Kidney epithelial cell (primary cell): ENCODE measurements around the gene TMEM176B. TPM values are rescaled to one million over a fixed set of nuclear protein-coding genes. Genes with fewer than 3 reads are reported as not detected.

Experiments used
- total RNA-seq: library from RNA; depleted of rRNA; stranded (reverse); fragments of >200 nt; gene quantifications from 2 replicates; pipeline ENCODE4 v1.2.3, GENCODE V29; 2015

Gene TMEM176B
- total RNA-seq, 1 donor from 2014 or later = 15.8 TPM

Other genes with a start within 250 kb of the TMEM176B start
- gene GIMAP4, start 233.0 kb downstream of the TMEM176B start, total RNA-seq = 0.13 TPM in 1 of 2 replicates, not detected in the other
- gene GIMAP6, start 168.0 kb downstream of the TMEM176B start, total RNA-seq = 0.34 TPM in 1 of 2 replicates, not detected in the other
- 0.48 and 0.54 TPM in 2 replicates for gene GIMAP2, start 114.7 kb downstream of the TMEM176B start, total RNA-seq
- not detected in 2 replicates for gene GIMAP1, start 83.8 kb downstream of the TMEM176B start, total RNA-seq
- gene GIMAP5, start 62.9 kb downstream of the TMEM176B start, total RNA-seq = 0.17 TPM in 1 of 2 replicates, not detected in the other
- gene TMEM176A, start 405 bp upstream of the TMEM176B start, total RNA-seq = 13.3 and 18.9 TPM in 2 replicates
- 0.68 and 1.0 TPM in 2 replicates for gene AOC1, start 52.2 kb upstream of the TMEM176B start, total RNA-seq
- gene KCNH2, start 178.0 kb upstream of the TMEM176B start, total RNA-seq = 2.1 and 4.1 TPM in 2 replicates
- 1.0 and 3.1 TPM in 2 replicates for gene NOS3, start 190.7 kb upstream of the TMEM176B start, total RNA-seq
- 0.55 and 2.1 TPM in 2 replicates for gene ATG9B, start 224.1 kb upstream of the TMEM176B start, total RNA-seq
- gene ABCB8, start 228.1 kb upstream of the TMEM176B start, total RNA-seq = 36.8 and 37.1 TPM in 2 replicates
- 0.04 and 0.41 TPM in 2 replicates for gene ASIC3, start 248.2 kb upstream of the TMEM176B start, total RNA-seq